OCI-LY7 (cell line): Measurements from ENCODE around the gene DTNA.

Source experiments
- EZH2phosphoT487 ChIP-seq: fragments of 200-600 bp; sonication (generic); IDR thresholded peaks from 2 replicates; pipeline ENCODE4 v1.6.1; 2018; ENCODE audit warnings: low read depth, borderline replicate concordance, mild to moderate bottlenecking, mixed run types, antibody characterized with exemption, low read length, moderate library complexity, mixed read lengths
- TF ChIP-seq, protein P1 (sequence below): fragments of 200-600 bp; sonication (generic); conservative IDR thresholded peaks from 2 replicates; pipeline ENCODE4 v1.5.1; 2014; ENCODE audit warnings: mild to moderate bottlenecking, antibody characterized with exemption, low read length, moderate library complexity, mixed read lengths

DNA sequence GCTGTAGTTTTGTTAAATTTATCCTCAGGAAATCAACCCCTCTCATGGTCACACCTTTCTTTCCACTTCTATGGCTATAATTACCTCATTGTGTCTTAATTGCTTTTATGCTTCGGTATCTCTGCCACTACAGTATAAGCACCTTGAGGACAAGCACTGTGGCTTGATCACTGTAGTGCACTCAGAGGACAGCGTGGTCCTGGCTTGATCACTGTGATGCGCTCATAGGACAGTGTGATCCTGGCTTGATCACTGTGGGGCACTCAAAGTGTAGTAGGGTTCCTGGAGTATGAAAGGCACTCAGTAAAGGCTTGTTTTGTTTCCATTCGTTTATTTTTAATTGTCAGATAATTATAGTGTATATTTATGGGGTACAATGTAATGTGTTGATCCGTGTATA, 44.2 kb downstream of the DTNA start:
- TF ChIP-seq, protein P1, sequence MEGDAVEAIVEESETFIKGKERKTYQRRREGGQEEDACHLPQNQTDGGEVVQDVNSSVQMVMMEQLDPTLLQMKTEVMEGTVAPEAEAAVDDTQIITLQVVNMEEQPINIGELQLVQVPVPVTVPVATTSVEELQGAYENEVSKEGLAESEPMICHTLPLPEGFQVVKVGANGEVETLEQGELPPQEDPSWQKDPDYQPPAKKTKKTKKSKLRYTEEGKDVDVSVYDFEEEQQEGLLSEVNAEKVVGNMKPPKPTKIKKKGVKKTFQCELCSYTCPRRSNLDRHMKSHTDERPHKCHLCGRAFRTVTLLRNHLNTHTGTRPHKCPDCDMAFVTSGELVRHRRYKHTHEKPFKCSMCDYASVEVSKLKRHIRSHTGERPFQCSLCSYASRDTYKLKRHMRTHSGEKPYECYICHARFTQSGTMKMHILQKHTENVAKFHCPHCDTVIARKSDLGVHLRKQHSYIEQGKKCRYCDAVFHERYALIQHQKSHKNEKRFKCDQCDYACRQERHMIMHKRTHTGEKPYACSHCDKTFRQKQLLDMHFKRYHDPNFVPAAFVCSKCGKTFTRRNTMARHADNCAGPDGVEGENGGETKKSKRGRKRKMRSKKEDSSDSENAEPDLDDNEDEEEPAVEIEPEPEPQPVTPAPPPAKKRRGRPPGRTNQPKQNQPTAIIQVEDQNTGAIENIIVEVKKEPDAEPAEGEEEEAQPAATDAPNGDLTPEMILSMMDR, result no peak
- no peak for TF ChIP-seq EZH2phosphoT487
